Omental fat pad (tissue), 4 donors: ENCODE measurements around the gene NTF4. TPM values are rescaled to one million over a fixed set of nuclear protein-coding genes. Genes with fewer than 3 reads are reported as not detected.

Experiments used
- ATAC-seq: fragments of 150-250 bp; one replicate; pipeline ENCODE4 v1.9.1; 2016; ENCODE audit warnings: mild to moderate bottlenecking, moderate library complexity; ENCODE audit not compliant: low FRiP score
- DNase-seq: peaks from one replicate; pipeline ENCODE4 v3.0.0-alpha.2; 2019; ENCODE audit warnings: low spot score
- CTCF ChIP-seq, 3 donors: fragments of 450-650 bp; IDR thresholded peaks; one replicate each; pipeline ENCODE4 v1.5.1; 2016 to 2017; ENCODE audit warnings: antibody characterized with exemption in 3 of 3, mild to moderate bottlenecking in 3 of 3, moderate library complexity in 2 of 3
- total RNA-seq, 4 donors: library from RNA; depleted of rRNA; stranded (reverse); fragments of >200 nt; gene quantifications; one replicate each; pipeline ENCODE4 v1.1.0, GENCODE V29; 2016

Gene NTF4
- under 1 TPM in 1 of 4 donors, not detected in 3; 0.84 TPM for total RNA-seq

DNA sequence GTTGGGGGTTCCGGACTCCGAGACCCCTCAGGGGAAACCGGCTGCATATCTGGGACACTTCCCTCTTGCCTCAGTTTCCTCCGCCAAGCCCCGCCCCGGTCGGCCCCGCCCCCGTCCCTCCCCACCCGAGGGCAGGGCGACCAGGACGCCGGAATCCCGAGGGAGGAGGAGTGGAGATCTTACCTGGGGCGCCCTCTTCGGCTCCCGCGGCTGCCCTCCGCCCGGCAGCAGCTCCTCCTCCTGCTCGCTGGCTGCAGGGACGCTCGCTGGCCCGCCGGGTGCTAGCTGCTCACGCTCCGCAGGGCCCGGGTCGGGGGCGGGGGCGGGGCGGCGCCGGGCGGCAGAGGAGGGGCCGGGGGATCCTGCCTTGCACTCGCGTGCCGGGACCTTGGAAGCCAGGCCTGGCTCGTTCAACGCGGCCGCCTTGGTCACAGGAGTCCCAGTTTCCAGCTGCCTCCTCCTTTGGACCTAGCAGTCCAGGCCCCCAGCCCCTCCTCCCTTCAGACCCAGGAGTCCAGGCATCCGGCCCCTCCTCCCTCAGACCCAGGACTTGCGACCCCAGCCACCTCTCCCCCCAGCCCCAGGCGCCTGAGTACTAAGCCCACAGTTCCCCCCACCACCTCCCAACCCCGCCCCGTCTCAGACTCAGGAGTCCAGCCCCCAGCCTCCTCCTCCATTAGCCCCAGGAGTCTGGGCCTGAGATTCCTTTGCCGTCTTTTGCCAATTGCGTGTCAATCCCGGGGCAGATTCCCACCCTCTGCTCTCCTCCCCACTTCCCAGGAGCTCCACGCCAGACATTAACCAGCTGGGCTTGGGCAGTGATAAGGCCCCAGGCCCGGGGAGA, at the start of gene NTF4:
Gene NTF4, minus strand, starts transcription at position 51 of the 844 bp plus-strand sequence. CDS start 2,821 bp downstream, outside the sequence.
- ATAC-seq = peak; percentile 49

DNA sequence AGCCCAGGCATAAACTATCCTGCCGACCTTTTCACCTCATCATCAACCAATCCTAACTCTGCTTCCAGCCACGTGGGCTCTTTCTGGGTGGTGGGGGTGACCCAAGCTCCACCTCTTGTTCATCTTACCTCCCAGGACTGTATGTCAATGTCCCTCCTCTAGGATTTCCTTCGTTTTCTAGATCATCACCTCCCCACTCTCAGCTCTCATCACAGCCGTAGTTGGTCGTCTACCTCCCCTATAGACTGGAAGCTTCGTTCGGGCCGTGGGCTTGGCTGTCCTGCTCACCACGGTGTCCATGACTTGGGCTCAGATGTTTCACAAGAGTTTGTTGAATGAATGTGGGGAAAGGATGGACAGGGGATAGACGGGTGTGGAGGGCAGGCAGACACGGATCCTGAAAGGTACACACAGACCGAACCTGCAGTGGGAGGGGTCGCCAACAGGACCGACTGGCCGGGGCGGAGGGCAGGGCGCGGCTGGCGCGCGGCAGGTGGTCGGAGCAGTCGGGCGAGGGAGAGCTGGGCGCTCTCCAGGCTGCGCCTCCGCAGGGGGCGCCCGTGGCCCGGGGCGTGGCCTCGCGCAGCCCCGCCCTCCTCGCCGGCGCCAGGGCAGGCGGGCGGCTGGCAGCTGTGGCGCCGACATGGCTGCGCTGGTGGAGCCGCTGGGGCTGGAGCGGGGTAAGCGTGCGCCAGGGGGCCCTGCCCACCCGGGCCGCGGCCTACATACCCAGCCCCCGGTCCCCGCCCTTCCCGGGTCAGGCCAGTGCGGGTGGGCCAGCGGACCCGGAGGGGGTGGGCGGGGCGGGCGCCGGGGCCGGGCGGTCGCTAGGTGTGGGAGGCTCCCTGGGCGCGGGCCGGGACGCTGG, 49.4 kb upstream of the NTF4 start, which contains the start of gene LIN7B:
Gene LIN7B, plus strand, starts transcription at position 609 of the 868 bp plus-strand sequence. Its CDS starts 35 bp downstream, at position 644.
- ATAC-seq = peak; percentile 70
- DNase-seq = no peak
- no peak for TF ChIP-seq CTCF (IDR thresholded peaks at IDR 0.05)

More for the DNA sequence above, at the start of gene NTF4:
- DNase-seq = no peak
- TF ChIP-seq CTCF (IDR thresholded peaks at IDR 0.05) = no peak

DNA sequence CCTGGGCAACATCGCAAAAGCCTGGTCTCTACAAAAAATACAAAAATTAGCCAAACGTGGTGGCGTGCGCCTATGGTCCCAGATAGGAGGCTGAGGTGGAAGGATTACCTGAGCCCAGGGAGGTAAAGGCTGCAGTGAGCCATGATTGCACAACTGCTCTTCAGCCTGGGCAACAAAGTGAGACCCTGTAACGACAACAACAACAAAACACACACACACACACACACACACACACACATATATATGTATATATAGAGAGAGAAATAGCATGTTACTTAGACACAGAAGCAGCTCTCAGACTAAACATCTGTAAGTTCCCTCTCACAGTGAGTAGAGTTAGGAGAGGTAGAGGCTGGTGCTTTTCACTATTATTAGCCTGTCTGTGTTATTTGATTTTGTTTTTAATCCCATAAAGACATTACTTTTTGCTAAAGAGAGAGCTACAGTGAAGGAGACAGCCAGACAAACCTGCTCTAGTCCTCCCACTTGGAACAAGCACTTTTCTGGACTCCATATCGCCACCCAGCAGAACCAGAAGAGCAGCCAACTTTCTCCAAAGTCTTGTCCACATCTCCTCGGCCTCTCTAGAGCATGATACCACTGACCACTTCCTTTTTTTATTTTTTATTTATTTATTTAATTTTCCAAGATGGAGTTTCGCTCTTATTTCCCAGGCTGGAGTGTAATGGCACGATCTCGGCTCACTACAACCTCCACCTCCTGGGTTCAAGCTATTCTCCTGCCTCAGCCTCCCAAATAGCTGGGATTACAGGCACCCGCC, 46.8 kb upstream of the NTF4 start:
- no peak for TF ChIP-seq CTCF (IDR thresholded peaks at IDR 0.05)
- DNase-seq = no peak
- ATAC-seq = no peak

DNA sequence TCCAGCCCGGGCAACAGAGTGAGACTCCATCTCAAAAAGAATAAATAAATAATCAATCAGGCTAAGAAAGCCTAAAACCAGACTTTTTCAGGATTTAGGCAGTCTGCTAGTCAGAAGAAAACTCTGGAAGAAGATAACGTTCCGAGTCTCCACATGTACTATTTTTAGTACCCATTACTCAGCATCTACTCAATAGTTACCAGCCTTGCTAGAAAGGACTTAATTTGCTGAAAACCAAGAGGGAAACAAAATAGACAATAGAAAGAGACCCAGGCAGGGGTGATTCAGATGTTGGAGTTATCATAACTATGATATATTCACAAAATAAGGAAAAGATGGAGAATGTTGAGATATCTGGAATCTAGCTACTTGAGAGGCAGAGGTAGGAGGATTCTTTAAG, 45.9 kb upstream of the NTF4 start:
- no peak for DNase-seq
- no peak for ATAC-seq
- TF ChIP-seq CTCF (IDR thresholded peaks at IDR 0.05) = no peak

GRCh38 chr19:49109569-49110233, 45.1 kb upstream of the NTF4 start:
- no peak for DNase-seq
- TF ChIP-seq CTCF (IDR thresholded peaks at IDR 0.05) = no peak
- ATAC-seq = no peak

DNA sequence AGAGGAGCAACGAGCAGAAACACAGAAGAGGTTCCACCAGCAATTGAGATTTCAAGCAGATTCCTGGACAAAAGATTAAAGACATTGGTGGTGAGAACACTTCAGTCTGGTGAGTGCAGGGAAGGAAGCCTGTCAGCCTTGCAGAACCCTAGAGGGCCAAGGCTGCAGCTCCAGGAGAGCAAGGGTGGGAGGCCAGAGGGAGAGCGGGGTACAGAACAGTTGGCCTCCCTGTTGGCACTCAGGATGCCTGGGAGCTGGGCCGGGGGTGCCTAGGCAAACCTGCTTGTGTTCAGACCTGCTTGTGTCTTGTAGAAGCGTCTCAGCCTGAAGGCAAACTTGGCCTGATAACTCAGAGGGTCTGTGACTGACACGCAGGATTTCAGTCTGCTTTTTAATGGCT, 44.4 kb upstream of the NTF4 start:
- no peak for DNase-seq
- TF ChIP-seq CTCF (IDR thresholded peaks at IDR 0.05) = no peak
- ATAC-seq = no peak
